GM18867 (cell line): Measurements from ENCODE around the gene EML5.
"Not testable (repeated sequence)": the region's sequence is repeated elsewhere in the genome, so short reads cannot be mapped to it uniquely, and the experiment has no call there.

ENCODE experiments used
- ATAC-seq: cut with Tn5 transposase; IDR thresholded peaks from one replicate; pipeline ENCODE4 v1.9.1; 2021; ENCODE audit warnings: mild to moderate bottlenecking, moderate library complexity; ENCODE audit not compliant: unreplicated experiment

The EML5 gene

DNA sequence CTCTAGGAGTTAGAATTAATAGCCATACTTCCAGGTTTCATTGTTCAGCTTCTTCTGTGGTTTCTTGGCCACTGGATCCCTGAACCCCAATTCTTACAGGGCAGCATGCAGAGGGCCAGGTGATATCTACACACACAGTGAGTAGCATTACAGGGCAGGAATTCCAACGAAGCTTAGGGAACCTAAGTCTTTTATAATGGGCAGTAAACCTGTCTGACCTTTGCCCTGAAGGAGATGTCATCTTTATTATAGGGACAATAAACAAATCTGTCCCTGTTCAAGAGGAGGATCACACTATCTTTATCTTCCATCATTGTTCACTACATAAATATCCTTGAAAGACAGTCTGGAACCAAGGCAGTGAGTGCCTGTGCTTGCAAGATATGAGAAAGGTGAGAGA lies 11.7 kb upstream of the EML5 start:
- no peak for ATAC-seq

DNA sequence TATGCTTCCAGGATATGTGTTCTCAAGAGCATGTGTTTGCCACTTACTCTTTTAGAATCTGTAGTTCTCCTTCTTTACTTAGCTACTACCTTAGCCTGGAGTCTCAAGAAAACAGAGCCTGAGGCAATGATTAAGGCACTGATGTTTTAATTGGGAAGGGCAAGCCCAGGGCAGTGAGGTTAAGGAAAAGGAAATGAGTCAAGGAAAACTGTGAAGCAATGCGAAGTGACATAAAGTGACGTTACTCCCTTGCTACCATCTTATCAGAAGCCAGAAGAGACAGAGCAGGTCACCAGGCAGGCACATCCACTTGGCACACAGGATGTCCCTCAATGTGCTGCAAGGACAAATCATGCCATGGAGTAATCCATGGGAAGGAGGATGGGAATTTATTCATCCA lies 11.3 kb upstream of the EML5 start:
- ATAC-seq: no peak

DNA sequence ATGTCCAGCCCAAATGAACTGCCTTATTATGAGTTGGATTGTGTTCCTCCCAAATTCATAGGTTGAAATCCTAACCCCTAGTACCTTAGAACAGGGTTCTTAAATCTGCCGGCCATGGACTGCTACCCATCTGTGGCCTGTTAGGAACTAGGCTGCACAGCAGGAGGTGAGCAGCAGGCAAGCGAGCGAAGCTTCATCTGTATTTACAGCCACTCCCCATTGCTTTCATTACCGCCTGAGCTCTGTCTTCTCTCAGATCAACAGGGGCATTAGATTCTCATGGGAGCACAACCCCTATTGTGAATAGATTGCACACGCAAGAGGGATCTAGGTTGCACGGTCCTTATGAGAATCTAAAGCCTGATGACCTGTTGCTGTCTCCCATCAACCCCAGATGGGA lies 9.8 kb upstream of the EML5 start:
- no peak for ATAC-seq

DNA sequence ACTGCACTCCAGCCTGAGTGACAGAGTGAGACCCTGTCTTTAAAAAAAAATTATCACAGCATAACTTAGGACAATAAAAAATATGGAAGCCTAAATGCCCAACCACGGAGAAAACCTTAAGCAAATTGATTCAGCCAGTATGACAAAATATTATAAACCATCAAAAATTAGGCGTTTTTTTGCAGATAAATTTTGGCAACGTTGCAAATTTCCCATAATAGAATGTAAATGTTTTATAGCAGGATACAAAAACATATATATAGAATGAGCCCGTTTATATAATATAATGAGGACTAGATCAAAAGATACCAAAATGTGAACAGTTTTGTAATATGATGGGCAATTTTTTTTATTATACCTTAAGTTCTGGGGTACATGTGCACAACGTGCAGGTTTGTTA lies 6.8 kb upstream of the EML5 start:
- ATAC-seq: no peak

DNA sequence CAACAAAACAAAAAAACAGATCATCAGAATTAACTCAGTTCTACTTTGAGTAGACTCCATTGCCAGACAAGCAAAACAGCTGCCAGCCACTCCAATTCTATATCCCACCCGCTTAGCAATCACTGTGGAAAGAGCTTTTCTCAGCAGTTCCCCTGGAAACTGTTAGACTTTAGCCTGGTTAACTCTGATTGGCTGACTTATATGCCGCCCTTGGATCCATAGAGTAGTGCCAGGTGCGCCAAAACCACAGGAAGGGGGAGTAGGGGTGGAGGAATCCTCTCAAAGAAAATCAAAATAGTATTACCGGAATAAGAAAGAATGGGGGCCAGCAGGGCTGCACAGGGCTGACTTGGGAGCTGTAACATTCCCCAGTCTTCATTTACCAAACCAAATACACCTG lies 5.4 kb upstream of the EML5 start:
- ATAC-seq: no peak

DNA sequence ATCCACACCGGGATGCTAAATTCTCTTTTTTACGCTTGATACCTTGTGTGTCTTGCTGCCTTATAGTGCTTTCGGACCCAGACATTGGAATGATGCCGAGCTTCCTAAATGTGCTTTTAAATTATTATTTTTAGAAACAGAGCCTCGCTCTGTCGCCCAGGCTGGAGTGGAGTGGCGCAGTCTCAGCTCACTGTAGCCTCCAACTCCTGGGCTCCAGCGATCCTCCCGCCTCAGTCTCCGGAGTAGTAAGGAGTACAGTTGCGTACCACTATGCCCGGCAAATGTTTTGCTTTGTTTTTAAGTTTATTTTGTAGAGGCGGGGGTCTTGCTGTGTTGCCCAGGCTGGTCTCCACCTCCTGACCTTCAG lies 489 bp upstream of the EML5 start:
- no peak for ATAC-seq

DNA sequence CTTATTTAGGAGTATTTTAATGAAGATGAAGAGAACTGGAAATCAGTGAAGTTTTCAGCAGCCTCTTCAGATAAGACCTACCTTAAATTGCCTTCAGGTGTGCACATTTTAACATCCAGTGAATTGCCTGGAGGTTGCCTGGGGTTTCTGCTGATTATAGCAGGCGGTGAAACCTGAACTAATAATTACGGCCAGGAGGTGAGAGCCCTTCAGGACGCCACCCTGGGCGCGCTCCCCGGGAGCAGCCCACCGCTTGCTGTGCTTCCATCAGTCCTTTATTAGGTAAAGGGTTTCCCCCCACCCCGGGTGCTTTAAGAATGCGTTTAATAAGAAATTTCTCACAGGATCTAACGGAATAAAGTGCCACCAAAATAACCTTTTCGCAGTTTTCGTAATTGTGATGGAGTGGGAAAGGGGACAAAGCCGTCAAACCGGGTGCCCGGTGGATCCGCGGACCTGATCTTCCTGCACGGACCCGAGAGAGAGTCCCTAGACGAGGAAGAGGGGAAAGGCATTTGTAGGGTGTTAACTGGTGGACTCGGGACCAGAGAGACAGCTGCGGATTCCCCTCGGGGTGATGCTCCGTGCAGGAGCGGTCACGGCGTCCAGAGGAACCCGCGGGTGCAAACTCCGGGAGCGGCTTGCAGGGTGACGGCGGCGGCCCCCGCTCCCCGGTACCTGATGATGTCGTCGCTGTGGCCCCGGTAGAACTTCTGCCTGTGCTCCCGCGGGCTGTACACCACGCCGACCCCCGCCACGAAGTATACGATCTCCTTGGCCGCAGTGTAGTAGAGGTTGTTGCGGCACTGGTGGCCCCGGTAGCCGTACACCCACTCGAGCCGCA lies 902 bp downstream of the EML5 start:
- no peak for ATAC-seq

DNA sequence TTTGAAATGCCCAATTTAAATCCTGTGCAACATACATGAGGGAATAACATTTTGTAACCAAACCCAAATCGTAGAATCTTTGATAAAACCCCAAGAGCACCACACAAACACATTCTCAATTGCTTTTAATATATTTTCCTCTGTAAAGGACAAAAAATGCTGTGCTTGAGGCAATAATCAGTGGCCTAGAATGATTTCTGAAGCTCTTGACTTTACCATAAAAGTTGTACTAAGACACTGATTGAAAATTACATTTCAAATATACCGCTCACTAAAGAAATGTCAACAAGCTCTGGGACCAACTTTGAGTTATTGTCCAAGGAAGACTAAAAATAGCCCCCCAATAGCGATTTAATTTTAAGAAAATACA lies 1.5 kb downstream of the EML5 start:
- ATAC-seq: no peak

DNA sequence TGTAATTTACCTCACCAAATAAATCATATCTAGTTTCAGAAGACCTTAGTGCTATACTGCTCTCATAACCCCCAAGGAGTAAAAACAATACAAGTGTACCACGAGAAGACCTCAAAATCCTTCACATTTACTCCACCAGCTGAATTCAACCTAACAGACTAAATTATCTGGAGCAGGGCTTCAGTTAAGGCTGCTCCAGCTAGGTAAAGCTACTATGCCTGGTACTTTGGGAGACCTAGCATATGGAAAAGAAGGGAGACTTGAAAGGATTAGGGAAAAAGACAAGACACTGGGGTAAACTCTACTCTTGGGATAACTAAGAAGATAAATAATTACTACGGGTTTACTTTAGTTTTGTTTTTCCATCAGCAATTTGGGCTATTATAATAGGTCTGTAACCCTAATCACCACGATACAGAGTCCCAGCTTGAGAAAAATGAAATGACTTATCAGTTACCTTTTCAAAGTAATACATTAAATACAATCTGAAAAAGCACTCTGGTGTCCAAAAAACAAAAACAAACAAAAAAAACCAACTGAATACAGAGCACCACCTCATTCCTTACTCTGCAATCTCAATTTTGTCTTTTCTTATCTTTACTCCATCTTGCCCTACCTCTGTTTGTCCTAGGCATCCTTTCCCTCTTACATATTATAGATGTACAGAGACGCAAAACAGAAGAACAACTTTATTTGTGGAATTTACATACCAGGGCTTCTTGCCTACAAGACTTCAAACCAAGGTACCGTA lies 2.1 kb downstream of the EML5 start:
- ATAC-seq: no peak

DNA sequence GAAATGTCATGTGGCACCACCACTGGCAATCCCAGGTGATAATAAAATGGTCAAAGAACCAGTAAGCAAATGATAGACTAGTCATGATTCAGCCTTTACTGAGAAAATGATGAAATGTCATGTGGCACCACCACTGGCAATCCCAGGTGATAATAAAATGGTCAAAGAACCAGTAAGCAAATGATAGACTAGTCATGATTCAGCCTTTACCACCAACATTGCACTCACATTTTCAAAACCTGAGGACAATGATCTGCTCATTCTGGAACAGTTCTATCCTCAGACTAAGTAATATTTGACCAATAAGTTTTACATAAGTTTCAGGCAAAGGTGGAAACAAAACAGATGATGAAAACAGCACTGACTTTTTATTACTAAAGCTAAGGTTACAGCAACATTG lies 3.2 kb downstream of the EML5 start:
- not testable (repeated sequence) for ATAC-seq

DNA sequence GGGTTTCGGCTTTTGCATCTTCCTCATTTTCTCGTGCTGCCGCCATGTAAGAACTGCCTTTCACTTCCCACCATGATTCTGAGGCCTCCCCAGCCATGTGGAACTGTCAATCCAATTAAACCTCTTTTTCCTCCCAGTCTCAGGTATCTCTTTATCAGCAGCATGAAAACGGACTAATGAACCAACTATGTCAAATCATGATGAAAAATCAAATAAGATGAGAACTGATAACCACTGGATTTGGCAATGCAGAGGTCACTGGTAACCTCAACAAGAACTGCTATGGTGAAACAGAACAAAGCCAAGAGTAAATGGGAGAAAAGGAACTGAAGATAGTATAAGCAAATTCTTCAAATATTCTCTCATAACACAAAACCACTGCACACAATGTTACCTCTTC lies 6.0 kb downstream of the EML5 start:
- ATAC-seq: no peak

DNA sequence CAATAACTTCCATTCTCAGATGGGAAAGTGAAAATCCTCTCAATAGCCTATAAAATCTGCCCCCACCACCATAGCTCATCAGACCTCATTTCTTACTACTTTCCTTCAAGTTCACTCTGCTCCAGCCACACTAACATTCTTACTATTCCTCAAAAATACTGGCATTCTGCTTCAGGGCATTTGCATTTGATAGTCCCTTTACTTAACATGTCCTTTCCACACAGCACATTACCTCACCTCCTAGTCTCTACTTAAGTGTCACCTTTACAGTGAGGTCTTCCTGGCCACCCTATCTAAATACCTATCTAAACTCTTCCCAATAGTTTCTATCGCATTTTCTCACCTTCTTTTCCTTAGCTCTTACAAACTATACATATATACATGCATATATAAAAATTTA lies 6.8 kb downstream of the EML5 start:
- ATAC-seq: no peak

DNA sequence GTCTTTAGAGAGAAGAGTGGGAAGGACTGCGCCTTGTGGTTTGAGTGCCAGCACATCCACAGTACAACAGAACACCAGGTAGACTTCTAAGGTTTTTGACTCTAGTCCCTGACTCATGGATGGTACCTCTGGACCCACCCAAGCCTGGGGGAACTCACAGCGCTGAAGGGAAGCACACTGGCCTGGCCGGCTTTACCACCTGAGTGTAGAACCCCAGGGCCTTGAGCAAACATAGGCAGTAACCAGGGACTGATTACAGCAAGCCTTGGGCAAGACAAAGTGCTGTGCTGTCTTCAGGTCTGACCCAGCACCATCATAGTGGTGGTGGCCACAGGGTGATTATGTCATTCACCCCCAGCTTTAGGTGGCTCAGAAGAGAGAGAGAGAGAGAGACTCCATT lies 17.2 kb downstream of the EML5 start:
- no peak for ATAC-seq

DNA sequence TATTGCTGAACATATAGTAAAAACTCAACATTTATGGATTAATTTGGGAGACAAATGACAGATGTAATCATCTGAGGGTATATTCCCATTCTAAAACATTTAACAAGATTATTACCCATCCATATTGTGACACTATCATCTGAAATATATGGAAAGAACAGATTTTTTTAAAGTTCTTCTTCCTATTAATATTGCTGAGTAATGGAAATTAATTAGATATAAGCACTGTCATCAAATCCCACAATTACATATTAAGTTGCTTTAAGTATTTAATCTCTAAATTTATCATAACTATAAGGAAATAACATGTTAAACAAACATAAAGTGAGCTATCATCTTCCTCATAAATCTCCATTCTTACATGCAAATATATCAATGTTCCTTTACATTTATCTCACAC lies 22.0 kb downstream of the EML5 start:
- no peak for ATAC-seq

DNA sequence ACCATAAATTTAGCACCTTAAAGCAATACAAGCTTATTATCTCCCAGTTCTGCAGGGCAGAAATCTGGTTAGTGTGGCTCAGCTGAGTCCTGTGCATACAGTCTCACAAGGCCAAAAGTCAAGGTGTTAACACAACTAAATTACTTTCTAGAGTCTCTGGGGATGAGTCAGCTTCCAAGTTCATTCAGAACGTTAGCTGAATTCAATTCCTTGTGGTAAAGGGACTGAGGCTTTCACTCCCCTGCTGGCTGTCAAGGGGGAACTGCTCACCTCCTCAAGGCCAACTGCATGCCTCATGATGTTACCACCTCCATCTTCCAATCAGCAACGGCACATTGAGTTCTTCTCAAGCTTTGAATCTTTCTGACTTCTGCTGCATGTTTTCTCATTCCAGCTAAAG lies 27.6 kb downstream of the EML5 start:
- ATAC-seq: no peak

DNA sequence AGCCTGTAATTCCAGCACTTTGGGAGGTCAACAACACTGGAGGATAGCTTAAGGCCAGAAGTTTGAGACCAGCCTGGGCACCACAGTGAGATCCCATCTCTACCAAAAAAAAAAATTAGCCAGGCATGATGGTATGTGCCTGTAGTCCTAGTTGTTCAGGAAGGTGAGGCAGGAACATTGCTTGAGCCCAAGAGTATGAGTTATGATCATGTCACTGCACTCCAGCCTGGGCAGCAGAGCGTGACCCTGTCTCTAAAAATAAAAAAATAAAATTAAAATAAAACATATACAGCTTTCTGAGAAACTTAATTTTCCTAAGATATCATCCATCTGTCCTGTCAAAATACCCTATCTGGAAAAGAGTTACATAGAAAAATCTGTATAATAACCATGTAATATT lies 38.9 kb downstream of the EML5 start:
- ATAC-seq: no peak

DNA sequence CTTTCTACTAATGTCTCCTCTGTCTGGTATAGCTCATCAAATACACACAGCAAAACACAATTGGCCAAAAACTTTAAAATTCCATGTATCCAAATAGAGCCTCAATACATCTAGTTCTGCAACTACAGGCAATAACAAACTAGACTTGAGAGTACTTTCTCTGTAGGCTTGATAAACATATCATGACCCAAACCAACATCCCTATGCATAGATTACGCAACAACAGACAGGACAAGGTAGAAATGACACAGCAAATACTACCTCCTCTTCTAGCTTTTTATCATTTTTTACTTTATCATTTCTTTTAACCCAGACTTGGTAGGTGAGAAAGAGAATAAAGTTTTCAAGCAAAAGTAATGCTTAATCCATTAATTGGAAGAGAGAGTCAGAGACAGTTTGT lies 41.8 kb downstream of the EML5 start:
- no peak for ATAC-seq

DNA sequence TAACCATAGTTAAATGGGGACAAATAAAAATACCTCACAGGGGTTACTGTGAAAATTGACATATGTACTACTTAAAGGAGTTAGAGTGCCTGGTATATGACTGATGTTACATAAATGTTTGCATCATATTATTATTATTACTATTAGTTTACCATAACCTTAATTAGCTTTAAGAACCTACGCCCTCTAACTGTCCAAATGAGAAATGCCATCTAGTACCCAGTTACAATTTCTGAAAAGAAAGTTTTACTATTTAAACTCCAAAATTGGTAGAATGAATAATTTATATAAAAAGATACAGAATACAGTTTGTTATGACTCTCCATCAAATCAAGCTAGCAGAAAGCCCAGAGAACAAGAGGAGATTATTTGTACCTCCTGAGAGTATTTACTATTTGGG lies 42.3 kb downstream of the EML5 start:
- ATAC-seq: no peak

DNA sequence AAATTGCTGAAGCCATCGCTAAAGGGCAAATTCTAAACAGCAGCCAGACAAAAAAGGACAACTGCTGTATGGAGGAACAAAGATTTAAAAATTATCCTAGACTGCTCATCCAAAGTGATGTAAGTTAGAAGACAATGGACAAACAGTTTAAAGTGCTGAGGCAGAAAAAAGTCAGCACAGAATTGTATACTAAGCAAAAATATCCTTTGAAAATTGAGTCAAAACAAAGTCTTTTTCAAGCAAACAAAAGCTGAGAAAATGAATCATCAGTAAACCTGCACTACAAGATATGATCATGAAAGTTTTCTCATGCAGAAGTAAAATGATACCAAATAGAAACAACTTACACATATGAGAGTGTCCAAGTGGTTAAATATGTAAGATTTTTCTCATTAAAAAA lies 43.6 kb downstream of the EML5 start:
- no peak for ATAC-seq

DNA sequence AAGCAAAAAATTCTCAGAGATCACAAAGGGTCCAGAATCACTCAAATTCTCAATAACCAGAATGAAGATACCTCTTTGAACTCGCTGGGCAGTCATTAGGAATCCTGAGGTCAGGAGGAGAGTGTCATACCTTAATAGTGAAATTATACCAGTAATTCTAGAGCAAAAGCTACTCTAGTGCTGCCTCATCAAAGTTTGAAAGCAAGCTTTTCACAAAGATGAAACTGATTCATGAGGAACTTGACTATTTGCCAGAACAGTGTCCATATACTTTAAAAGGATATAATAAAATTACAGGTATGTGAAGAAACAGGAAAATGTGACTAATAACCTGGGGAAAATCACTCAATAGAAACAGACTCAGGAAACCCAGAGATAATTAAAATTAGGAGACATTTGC lies 44.5 kb downstream of the EML5 start:
- ATAC-seq: no peak

DNA sequence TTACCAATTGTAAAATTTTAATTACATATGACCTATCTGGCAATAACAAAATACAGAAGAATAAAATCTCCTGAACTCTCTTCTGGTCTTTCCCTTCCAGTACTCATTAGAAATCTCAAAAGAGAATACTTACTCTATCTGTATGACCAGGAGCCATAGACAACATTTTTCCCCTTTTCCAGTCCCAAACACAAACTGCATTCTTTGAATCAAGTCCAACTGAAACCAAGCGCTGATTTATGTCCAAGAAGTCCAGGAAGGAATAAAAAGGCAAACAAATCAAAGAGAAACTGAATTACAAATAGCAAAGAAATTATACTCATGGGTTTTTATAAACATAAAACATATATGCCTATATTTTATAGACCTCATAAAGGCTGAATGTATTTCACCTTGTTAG lies 46.7 kb downstream of the EML5 start:
- ATAC-seq: no peak

DNA sequence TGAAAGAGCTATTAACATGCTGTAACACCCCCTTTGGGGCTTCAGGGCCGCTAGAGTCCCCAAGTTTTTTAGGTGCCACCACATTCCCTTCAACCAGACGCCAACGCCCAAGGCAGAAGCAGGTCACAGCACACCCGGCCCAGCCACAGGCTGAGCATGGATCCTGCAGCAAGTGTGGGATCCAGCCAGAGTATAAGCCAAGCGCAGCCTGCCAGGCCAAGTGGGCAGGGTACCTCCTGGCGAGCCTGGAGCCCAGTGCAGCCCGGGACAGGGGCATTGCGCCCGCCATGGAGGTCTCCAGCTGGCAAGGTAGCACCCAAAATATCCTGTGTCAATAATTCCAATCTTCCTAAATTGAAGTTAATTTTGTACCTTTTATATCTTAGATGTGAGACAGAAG lies 55.5 kb downstream of the EML5 start:
- ATAC-seq: no peak

DNA sequence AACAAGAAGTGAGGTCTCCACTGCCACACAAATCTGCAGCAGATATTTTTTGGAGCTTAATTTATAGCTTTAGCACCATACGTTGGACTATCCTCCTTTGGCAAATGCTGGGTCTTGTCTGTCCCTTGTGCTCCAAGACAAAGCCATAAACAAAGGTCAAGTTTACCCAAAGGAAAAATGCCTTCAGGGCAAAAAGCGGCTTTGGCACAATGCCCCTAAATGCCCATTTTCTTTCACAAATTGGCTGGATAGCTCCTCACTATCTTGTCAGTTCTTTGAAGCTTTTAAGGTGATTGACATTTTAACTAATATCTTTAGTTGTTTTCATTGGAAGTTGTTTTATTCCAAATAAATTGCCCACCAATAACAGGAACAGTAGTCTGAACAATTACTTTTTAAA lies 59.6 kb downstream of the EML5 start:
- ATAC-seq: no peak
